ENCODE data around the gene TDRD12.

DNA sequence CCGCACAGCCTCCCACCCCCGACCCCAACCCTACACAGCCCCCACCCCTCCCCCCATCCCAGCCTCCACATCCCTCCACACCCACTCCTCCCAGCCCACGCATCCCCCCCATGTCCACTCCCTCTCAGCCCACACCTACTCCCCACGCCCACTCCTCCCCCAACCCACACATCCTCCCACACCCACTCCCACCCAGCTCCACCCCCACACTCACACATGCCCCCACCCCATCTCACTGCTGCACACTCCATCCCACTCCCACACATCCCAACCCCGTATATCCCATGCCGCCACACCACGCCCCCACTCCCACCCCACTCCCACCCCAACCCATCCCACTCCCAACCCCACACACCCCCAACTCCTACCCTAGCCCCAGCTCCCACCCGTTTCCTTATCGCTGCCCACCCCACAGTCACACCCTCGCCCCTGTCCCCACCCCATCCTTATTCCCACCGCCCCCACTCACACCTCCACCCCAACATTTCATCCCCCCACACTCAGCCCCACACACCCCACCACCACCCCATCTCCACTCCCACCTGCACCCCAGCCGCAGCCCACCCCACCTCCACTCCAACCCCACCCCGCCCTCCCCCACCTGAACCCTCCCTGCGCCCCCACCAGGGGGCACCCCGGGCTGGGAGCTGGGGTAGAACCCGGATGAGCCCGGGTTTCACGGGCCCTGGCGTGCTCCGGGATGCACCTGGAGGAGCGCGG lies 809 bp downstream of the TDRD12 start:
- TF ChIP-seq, protein P1, sequence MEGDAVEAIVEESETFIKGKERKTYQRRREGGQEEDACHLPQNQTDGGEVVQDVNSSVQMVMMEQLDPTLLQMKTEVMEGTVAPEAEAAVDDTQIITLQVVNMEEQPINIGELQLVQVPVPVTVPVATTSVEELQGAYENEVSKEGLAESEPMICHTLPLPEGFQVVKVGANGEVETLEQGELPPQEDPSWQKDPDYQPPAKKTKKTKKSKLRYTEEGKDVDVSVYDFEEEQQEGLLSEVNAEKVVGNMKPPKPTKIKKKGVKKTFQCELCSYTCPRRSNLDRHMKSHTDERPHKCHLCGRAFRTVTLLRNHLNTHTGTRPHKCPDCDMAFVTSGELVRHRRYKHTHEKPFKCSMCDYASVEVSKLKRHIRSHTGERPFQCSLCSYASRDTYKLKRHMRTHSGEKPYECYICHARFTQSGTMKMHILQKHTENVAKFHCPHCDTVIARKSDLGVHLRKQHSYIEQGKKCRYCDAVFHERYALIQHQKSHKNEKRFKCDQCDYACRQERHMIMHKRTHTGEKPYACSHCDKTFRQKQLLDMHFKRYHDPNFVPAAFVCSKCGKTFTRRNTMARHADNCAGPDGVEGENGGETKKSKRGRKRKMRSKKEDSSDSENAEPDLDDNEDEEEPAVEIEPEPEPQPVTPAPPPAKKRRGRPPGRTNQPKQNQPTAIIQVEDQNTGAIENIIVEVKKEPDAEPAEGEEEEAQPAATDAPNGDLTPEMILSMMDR (IDR thresholded peaks at IDR 0.05): no peak
- no peak for TF ChIP-seq POLR2A (IDR thresholded peaks at IDR 0.05)
